ENCODE measurements around the gene C18orf63.

The C18orf63 gene

GRCh38 chr18:74396171-74397169 is 80.8 kb downstream of the C18orf63 start:
- no peak overlapping the region for H3K4me3 ChIP-seq (ENCODE audit: low read depth, low read length)
- no peak for TF ChIP-seq POLR2A (IDR thresholded peaks at IDR 0.05; ENCODE audit: extremely low read depth, insufficient read length)
- TF ChIP-seq MYC (IDR thresholded peaks at IDR 0.05; ENCODE audit: low read depth, low read length): no peak
- TF ChIP-seq, protein P1, sequence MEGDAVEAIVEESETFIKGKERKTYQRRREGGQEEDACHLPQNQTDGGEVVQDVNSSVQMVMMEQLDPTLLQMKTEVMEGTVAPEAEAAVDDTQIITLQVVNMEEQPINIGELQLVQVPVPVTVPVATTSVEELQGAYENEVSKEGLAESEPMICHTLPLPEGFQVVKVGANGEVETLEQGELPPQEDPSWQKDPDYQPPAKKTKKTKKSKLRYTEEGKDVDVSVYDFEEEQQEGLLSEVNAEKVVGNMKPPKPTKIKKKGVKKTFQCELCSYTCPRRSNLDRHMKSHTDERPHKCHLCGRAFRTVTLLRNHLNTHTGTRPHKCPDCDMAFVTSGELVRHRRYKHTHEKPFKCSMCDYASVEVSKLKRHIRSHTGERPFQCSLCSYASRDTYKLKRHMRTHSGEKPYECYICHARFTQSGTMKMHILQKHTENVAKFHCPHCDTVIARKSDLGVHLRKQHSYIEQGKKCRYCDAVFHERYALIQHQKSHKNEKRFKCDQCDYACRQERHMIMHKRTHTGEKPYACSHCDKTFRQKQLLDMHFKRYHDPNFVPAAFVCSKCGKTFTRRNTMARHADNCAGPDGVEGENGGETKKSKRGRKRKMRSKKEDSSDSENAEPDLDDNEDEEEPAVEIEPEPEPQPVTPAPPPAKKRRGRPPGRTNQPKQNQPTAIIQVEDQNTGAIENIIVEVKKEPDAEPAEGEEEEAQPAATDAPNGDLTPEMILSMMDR (IDR thresholded peaks at IDR 0.05; ENCODE audit: low read depth, low read length): no peak
- TF ChIP-seq, protein P2, sequence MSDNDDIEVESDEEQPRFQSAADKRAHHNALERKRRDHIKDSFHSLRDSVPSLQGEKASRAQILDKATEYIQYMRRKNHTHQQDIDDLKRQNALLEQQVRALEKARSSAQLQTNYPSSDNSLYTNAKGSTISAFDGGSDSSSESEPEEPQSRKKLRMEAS (IDR thresholded peaks at IDR 0.05; ENCODE audit: low read depth, low read length): no peak
- peak; percentile 7 for DNase-seq (ENCODE audit: low read depth)

DNA sequence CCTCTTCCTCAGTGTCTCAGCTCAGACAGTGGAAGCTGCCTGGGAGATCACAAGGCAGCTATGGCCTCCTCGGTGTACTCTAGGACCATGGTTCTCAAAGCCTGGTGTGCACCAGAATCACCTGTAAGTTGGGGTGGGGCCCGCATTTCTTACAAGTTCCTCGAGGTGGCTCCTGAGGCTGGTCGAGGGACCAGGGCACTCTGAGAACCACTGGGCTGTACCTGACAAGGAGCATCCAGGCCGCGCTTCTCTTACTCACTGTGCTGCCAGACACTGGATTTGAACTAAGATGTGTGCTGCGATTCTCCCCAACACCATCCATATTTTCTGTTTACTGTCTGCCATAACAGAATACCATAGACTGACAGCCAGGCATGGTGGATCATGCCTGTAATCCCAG is 81.9 kb downstream of the C18orf63 start:
- TF ChIP-seq POLR2A (IDR thresholded peaks at IDR 0.05; ENCODE audit: extremely low read depth, insufficient read length) (no peak), MYC (IDR thresholded peaks at IDR 0.05; ENCODE audit: low read depth, low read length) (no peak)
- TF ChIP-seq, protein P1 (IDR thresholded peaks at IDR 0.05; ENCODE audit: low read depth, low read length): no peak
- TF ChIP-seq, protein P2 (IDR thresholded peaks at IDR 0.05; ENCODE audit: low read depth, low read length): no peak
- DNase-seq (ENCODE audit: low read depth): no peak

GRCh38 chr18:74399091-74399887 is 83.7 kb downstream of the C18orf63 start:
- DNase-seq (ENCODE audit: low read depth): no peak
- TF ChIP-seq, protein P1 (IDR thresholded peaks at IDR 0.05; ENCODE audit: low read depth, low read length): no peak
- TF ChIP-seq, protein P2 (IDR thresholded peaks at IDR 0.05; ENCODE audit: low read depth, low read length): no peak
- no peak for TF ChIP-seq MYC (IDR thresholded peaks at IDR 0.05; ENCODE audit: low read depth, low read length)
- no peak for TF ChIP-seq POLR2A (IDR thresholded peaks at IDR 0.05; ENCODE audit: extremely low read depth, insufficient read length)
- no peak overlapping the region for H3K4me3 ChIP-seq (ENCODE audit: low read depth, low read length)

More for the DNA sequence above, 81.9 kb downstream of the C18orf63 start:
- H3K4me3 ChIP-seq (ENCODE audit: low read depth, low read length): no peak overlapping the region

- H3K4me3 ChIP-seq (ENCODE audit: low read depth, low read length): no peak overlapping the region
- no peak for DNase-seq (ENCODE audit: low read depth)
- TF ChIP-seq, protein P2 (IDR thresholded peaks at IDR 0.05; ENCODE audit: low read depth, low read length): no peak
- TF ChIP-seq MYC (IDR thresholded peaks at IDR 0.05; ENCODE audit: low read depth, low read length) (no peak), POLR2A (IDR thresholded peaks at IDR 0.05; ENCODE audit: extremely low read depth, insufficient read length) (no peak)
- TF ChIP-seq, protein P1 (IDR thresholded peaks at IDR 0.05; ENCODE audit: low read depth, low read length): no peak
Observed at GRCh38 chr18:74400813-74401212, 85.2 kb downstream of the C18orf63 start.

- DNase-seq (ENCODE audit: low read depth): no peak
- H3K4me3 ChIP-seq (ENCODE audit: low read depth, low read length): no peak overlapping the region
- TF ChIP-seq POLR2A (IDR thresholded peaks at IDR 0.05; ENCODE audit: extremely low read depth, insufficient read length) (no peak), MYC (IDR thresholded peaks at IDR 0.05; ENCODE audit: low read depth, low read length) (no peak)
Observed at GRCh38 chr18:74402806-74403433, 87.3 kb downstream of the C18orf63 start.

All from NB4 (cell line).